ENCODE measurements around the gene FTO.

DNA sequence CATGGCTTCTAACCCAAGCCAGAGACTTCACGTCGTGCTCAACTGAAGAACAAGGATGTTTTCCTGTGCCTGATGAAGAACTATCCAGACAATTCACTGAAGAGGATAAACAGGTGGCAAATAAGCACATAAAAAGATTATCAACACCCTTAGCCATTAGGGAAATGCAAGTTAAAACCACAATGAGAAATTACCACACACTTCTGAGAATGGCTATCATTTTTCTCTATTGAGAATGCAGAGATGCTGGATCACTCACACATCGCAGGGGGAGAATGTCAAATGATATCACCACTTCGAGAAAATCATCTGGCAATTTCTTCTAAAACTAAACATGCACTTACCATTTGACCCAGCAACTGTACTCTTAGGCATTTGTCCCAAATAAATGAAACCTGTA is 419.8 kb downstream of the FTO start:
- TF ChIP-seq CTCF (IDR thresholded peaks at IDR 0.05; ENCODE audit: poor library complexity, severe bottlenecking) (no peak), POLR2AphosphoS5 (IDR thresholded peaks at IDR 0.05) (no peak), EZH2 (IDR thresholded peaks at IDR 0.05; ENCODE audit: borderline replicate concordance, insufficient read depth, low read length, poor library complexity, severe bottlenecking) (no peak), EP300 (conservative IDR thresholded peaks at IDR 0.05; ENCODE audit: poor library complexity, severe bottlenecking) (no peak)

Data from neural cell (in vitro differentiated cells).